CD4-positive, alpha-beta memory T cell (primary cell): ENCODE measurements around the gene ATP6V0B. TPM values are rescaled to one million over a fixed set of nuclear protein-coding genes. Genes with fewer than 3 reads are reported as not detected.

Experiments used
- CTCF ChIA-PET: fragments of 350-600 bp; sonication (Branson Sonifier 250); formaldehyde crosslinking; loops from one replicate; lab custom pipeline; 2021; ENCODE audit warnings: inconsistent platforms; ENCODE audit not compliant: partially characterized antibody; lab: Charles Lee
- POLR2A ChIA-PET: fragments of 350-600 bp; sonication (Branson Sonifier 250); formaldehyde crosslinking; loops from one replicate; lab custom pipeline; 2021; ENCODE audit not compliant: partially characterized antibody; lab: Charles Lee
- DNase-seq, 5 donors: peaks; one replicate each; pipeline versions ENCODE4 v3.0.0 to v3.0.0-alpha.2; 2020 to 2022; ENCODE audit warnings: mixed read lengths in 1 of 5
- H3K27ac ChIP-seq: one replicate; pipeline ENCODE4 v1.7.0; 2013; ENCODE audit warnings: low read depth, low read length
- H3K27me3 ChIP-seq: 2 replicates; pipeline ENCODE4 v1.7.0; 2013; ENCODE audit warnings: mild to moderate bottlenecking, low read length, moderate library complexity; ENCODE audit not compliant: insufficient read depth
- H3K36me3 ChIP-seq: 2 replicates; pipeline ENCODE4 v1.7.0; 2013; ENCODE audit warnings: mild to moderate bottlenecking, low read length, moderate library complexity; ENCODE audit not compliant: insufficient read depth
- H3K4me1 ChIP-seq: 2 replicates; pipeline ENCODE4 v1.7.0; 2013; ENCODE audit warnings: mild to moderate bottlenecking, low read length, moderate library complexity; ENCODE audit not compliant: insufficient read depth
- H3K4me3 ChIP-seq, 2 donors: one replicate each; pipeline ENCODE4 v1.7.0; 2013; ENCODE audit warnings: low read length in 2 of 2, mild to moderate bottlenecking in 1 of 2
- H3K9me3 ChIP-seq, 2 donors: one replicate each; pipeline ENCODE4 v1.7.0; 2013; ENCODE audit warnings: low read length in 2 of 2, control low read depth in 1 of 2; ENCODE audit not compliant: control insufficient read depth in 1 of 2
- H3K27ac Mint-ChIP-seq, 7 donors: one replicate each; pipeline ENCODE4 v1.8.0; 2020 to 2021; ENCODE audit warnings: mixed read lengths in 7 of 7, mild to moderate bottlenecking in 6 of 7, inconsistent platforms in 3 of 7, moderate library complexity in 3 of 7
- H3K27me3 Mint-ChIP-seq, 2 donors: one replicate each; pipeline ENCODE4 v1.8.0; 2020 to 2021; ENCODE audit warnings: mixed read lengths in 2 of 2
- H3K36me3 Mint-ChIP-seq, 2 donors: one replicate each; pipeline ENCODE4 v1.8.0; 2020 to 2021; ENCODE audit warnings: mixed read lengths in 2 of 2, inconsistent platforms in 1 of 2, mild to moderate bottlenecking in 1 of 2
- H3K4me1 Mint-ChIP-seq, 4 donors: one replicate each; pipeline ENCODE4 v1.8.0; 2020 to 2021; ENCODE audit warnings: mixed read lengths in 4 of 4, mild to moderate bottlenecking in 1 of 4
- H3K4me3 Mint-ChIP-seq, 8 donors: one replicate each; pipeline ENCODE4 v1.8.0; 2020 to 2021; ENCODE audit warnings: mixed read lengths in 8 of 8, mild to moderate bottlenecking in 7 of 8, moderate library complexity in 6 of 8, inconsistent platforms in 3 of 8
- H3K9me3 Mint-ChIP-seq, 8 donors: one replicate each; pipeline ENCODE4 v1.8.0; 2020 to 2021; ENCODE audit warnings: mixed read lengths in 8 of 8, mild to moderate bottlenecking in 5 of 8, inconsistent platforms in 3 of 8, moderate library complexity in 1 of 8
- intact Hi-C: fragments of 100-400 bp; cut with micrococcal nuclease; formaldehyde crosslinking; loops from one replicate; pipeline ENCODE4 v1.15.1; 2023
- polyA plus RNA-seq, 2 donors: library from polyadenylated mRNA; unstranded; fragments of 300-500 nt; fragmentation: Illumina TruSeq; gene quantifications; one replicate each; pipeline ENCODE4 v1.2.3, GENCODE V29; 2021
- total RNA-seq, 2 experiments: library from RNA; stranded (reverse); gene quantifications; one replicate each; pipeline ENCODE4 v1.2.3, GENCODE V29; 2021

The ATP6V0B gene
- total and polyA plus RNA-seq, 4 experiments from 2014 or later, result 59.8 to 310 (median 130) TPM

- H3K27me3 Mint-ChIP-seq, result peaks cover 0 to 2% of the 10 kb centered on the region in 2 donors
- DNase-seq, result no peak
- H3K9me3 Mint-ChIP-seq, result no peaks in the 10 kb centered on the region
- ChIA-PET POLR2A (no interaction called here), CTCF (interaction anchor here (3.3 kb wide), 1 partner anchor 11 kb away, joined by 15 read pairs; no protein-coding TSS in a partner anchor)
- H3K4me1 Mint-ChIP-seq, result peaks cover 0 to 4% (median 1%) of the 10 kb centered on the region in 4 donors
- intact Hi-C loops, result no loop called here
- H3K27me3 ChIP-seq, result no peaks in the 10 kb centered on the region
- no peaks in the 10 kb centered on the region for H3K36me3 Mint-ChIP-seq
- no peaks in the 10 kb centered on the region for H3K4me1 ChIP-seq
- no peaks in the 10 kb centered on the region for H3K36me3 ChIP-seq
- H3K27ac Mint-ChIP-seq, result no peak overlapping the region
- no peaks in the 10 kb centered on the region for H3K9me3 ChIP-seq
- H3K27ac ChIP-seq, result no peak overlapping the region
- H3K4me3 Mint-ChIP-seq, result no peak overlapping the region
- H3K4me3 ChIP-seq, result no peak overlapping the region
Measured at GRCh38 chr1:44016890-44017400, 42.2 kb downstream of the ATP6V0B start.

- H3K9me3 Mint-ChIP-seq, result no peaks in the 10 kb centered on the region
- no peak for DNase-seq
- H3K4me1 ChIP-seq, result no peaks in the 10 kb centered on the region
- H3K27me3 Mint-ChIP-seq, result peaks cover 0 to 2% of the 10 kb centered on the region in 2 donors
- H3K4me3 ChIP-seq, result no peak overlapping the region
- H3K36me3 Mint-ChIP-seq, result no peaks in the 10 kb centered on the region
- no peaks in the 10 kb centered on the region for H3K36me3 ChIP-seq
- no peak overlapping the region for H3K27ac ChIP-seq
- intact Hi-C loops, result no loop called here
- no peak overlapping the region for H3K4me3 Mint-ChIP-seq
- H3K4me1 Mint-ChIP-seq, result no peaks in the 10 kb centered on the region
- no peak overlapping the region for H3K27ac Mint-ChIP-seq
- ChIA-PET CTCF (interaction anchor here (1.2 to 3.3 kb wide), 2 partner anchors 13 to 17 kb away, joined by 3 to 15 read pairs; no protein-coding TSS in a partner anchor), POLR2A (interaction anchor here (1.6 kb wide), 1 partner anchor 14 kb away, joined by 4 read pairs; no protein-coding TSS in a partner anchor)
- H3K27me3 ChIP-seq, result no peaks in the 10 kb centered on the region
- no peaks in the 10 kb centered on the region for H3K9me3 ChIP-seq
Measured at GRCh38 chr1:44019466-44019948, 44.7 kb downstream of the ATP6V0B start.

DNA sequence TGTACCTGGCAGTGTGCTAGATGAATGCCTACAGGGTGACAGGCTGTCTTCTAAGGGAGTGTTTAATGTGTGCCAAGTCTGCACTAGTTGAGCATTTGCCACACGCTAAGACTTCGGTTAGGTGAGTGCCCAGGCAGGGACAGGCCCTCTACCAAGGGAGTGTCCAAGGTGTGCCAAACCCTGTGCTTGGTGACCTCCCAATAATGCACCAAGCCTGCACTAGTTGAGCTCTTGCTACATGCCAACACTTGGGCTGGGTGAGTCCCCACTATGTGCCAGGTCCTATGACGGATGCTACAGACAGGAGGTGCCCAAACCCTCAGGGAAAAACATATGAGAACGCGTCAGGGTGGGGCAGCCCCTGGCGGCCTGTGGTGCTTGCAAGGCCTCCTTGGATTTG lies 45.7 kb downstream of the ATP6V0B start:
- no peaks in the 10 kb centered on the region for H3K9me3 ChIP-seq
- Mint-ChIP-seq H3K27me3 (peaks cover 0 to 2% of the 10 kb centered on the region in 2 donors), H3K36me3 (no peaks in the 10 kb centered on the region), H3K4me1 (no peaks in the 10 kb centered on the region), H3K27ac (no peak overlapping the region), H3K4me3 (no peak overlapping the region), H3K9me3 (no peaks in the 10 kb centered on the region)
- intact Hi-C loops, result no loop called here
- no peak for DNase-seq
- no peak overlapping the region for H3K27ac ChIP-seq
- H3K4me1 ChIP-seq, result no peaks in the 10 kb centered on the region
- H3K27me3 ChIP-seq, result no peaks in the 10 kb centered on the region
- POLR2A ChIA-PET, result no interaction called here
- no peak overlapping the region for H3K4me3 ChIP-seq
- CTCF ChIA-PET, result interaction anchor here (0.7 to 2.8 kb wide), 4 partner anchors 16 to 86 kb away, joined by 3 to 14 read pairs (median 3); no protein-coding TSS in a partner anchor
- no peaks in the 10 kb centered on the region for H3K36me3 ChIP-seq

- intact Hi-C loops, result no loop called here
- H3K27me3 ChIP-seq, result no peaks in the 10 kb centered on the region
- Mint-ChIP-seq H3K4me3 (no peak overlapping the region), H3K9me3 (no peaks in the 10 kb centered on the region), H3K4me1 (no peaks in the 10 kb centered on the region), H3K27ac (no peak overlapping the region), H3K27me3 (peaks cover 0 to 2% of the 10 kb centered on the region in 2 donors), H3K36me3 (no peaks in the 10 kb centered on the region)
- H3K4me3 ChIP-seq, result no peak overlapping the region
- DNase-seq, result no peak
- ChIA-PET CTCF (interaction anchor here (0.7 to 3.1 kb wide), 4 partner anchors 16 to 86 kb away, joined by 3 to 18 read pairs (median 8); no protein-coding TSS in a partner anchor), POLR2A (no interaction called here)
- no peaks in the 10 kb centered on the region for H3K36me3 ChIP-seq
- no peak overlapping the region for H3K27ac ChIP-seq
- H3K9me3 ChIP-seq, result no peaks in the 10 kb centered on the region
- no peaks in the 10 kb centered on the region for H3K4me1 ChIP-seq
Measured at GRCh38 chr1:44021156-44021555, 46.4 kb downstream of the ATP6V0B start.

DNA sequence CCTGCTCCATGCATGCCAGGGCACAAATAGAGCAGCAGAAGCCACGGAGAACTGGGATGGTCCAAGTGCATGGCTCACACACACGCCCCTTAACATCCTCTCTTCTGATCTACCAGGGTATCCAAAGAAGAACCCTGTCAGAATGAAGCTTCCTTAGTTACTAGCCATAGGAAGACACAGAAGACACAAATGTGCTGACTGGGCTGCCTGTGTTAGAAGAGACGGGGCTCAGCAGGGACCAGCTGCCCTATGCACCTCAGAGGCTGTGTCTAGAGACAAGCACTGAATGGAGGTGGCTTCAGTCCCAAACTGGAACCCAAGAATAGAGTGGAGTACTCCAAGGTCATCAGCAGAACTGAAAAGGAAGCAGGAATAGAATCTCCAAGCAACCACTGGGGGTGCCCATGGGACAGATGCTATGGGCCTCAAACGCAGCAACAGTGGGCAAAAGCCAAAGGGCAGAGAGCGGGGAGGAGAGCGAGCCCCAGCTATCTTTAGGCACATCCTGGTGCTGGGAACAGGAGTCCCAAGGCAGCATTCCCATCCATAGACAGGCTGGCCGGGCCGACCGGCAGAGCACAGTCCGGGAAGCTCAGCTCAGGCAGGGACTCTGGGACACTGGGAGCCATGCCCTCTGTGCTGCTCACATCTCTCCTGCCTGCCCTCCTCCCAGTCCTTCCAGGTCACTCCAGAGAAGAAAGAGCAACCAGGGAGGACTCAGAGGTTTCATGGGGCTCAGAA lies 47.0 kb downstream of the ATP6V0B start:
- no peak overlapping the region for H3K4me3 ChIP-seq
- ChIA-PET CTCF (interaction anchor here (1.4 to 3.1 kb wide), 4 partner anchors 12 to 87 kb away, joined by 3 to 18 read pairs (median 8); no protein-coding TSS in a partner anchor), POLR2A (no interaction called here)
- intact Hi-C loops, result no loop called here
- no peak overlapping the region for H3K27ac ChIP-seq
- DNase-seq, result no peak
- no peaks in the 10 kb centered on the region for H3K36me3 ChIP-seq
- H3K27ac Mint-ChIP-seq, result no peak overlapping the region
- H3K9me3 Mint-ChIP-seq, result no peaks in the 10 kb centered on the region
- no peaks in the 10 kb centered on the region for H3K4me1 ChIP-seq
- H3K27me3 Mint-ChIP-seq, result peaks cover 0 to 2% of the 10 kb centered on the region in 2 donors
- H3K4me1 Mint-ChIP-seq, result no peaks in the 10 kb centered on the region
- H3K9me3 ChIP-seq, result no peaks in the 10 kb centered on the region
- H3K27me3 ChIP-seq, result no peaks in the 10 kb centered on the region
- no peak overlapping the region for H3K4me3 Mint-ChIP-seq
- no peaks in the 10 kb centered on the region for H3K36me3 Mint-ChIP-seq

- no peaks in the 10 kb centered on the region for H3K9me3 Mint-ChIP-seq
- H3K27me3 Mint-ChIP-seq, result peaks cover 0 to 2% of the 10 kb centered on the region in 2 donors
- no peaks in the 10 kb centered on the region for H3K36me3 ChIP-seq
- H3K4me1 Mint-ChIP-seq, result peaks cover 5 to 14% (median 9%) of the 10 kb centered on the region in 4 donors
- peaks cover 4% of the 10 kb centered on the region for H3K4me1 ChIP-seq
- intact Hi-C loops, result no loop called here
- POLR2A ChIA-PET, result no interaction called here
- H3K4me3 ChIP-seq, result no peak overlapping the region
- H3K27me3 ChIP-seq, result no peaks in the 10 kb centered on the region
- H3K4me3 Mint-ChIP-seq, result no peak overlapping the region
- no peak overlapping the region for H3K27ac ChIP-seq
- no peaks in the 10 kb centered on the region for H3K9me3 ChIP-seq
- DNase-seq, result no peak
- H3K27ac Mint-ChIP-seq, result no peak overlapping the region
- CTCF ChIA-PET, result interaction anchor here (0.9 to 3.1 kb wide), 2 partner anchors 12 to 19 kb away, joined by 3 to 18 read pairs; no protein-coding TSS in a partner anchor
- no peaks in the 10 kb centered on the region for H3K36me3 Mint-ChIP-seq
Measured at GRCh38 chr1:44024031-44024902, 49.5 kb downstream of the ATP6V0B start.
